Dermis microvascular lymphatic vessel endothelial cell (primary cell): Measurements from ENCODE around the gene PRELID1. TPM values are rescaled to one million over a fixed set of nuclear protein-coding genes. Genes with fewer than 3 reads are reported as not detected.
"Not testable (repeated sequence)": the region's sequence is repeated elsewhere in the genome, so short reads cannot be mapped to it uniquely, and the experiment has no call there.

ENCODE experiments used
- DNase-seq, 2 donors: peaks; one replicate each; pipeline versions ENCODE4 v3.0.0 to v3.0.0-alpha.2; 2010; ENCODE audit warnings: low read depth in 2 of 2
- total RNA-seq: library from RNA; depleted of rRNA; stranded (reverse); fragments of >200 nt; gene quantifications from 2 replicates; pipeline ENCODE4 v1.2.1, GENCODE V29; 2014

PRELID1 gene
- total RNA-seq, 1 donor from 2014 or later = 117 TPM

GRCh38 chr5:177334781-177335700 lies 31.4 kb downstream of the PRELID1 start:
- no peak for DNase-seq

- no peak for DNase-seq
Observed at GRCh38 chr5:177335701-177336065, 32.1 kb downstream of the PRELID1 start.

GRCh38 chr5:177336112-177336511 lies 32.5 kb downstream of the PRELID1 start:
- peak in 1 of 2 donors; percentile 48 for DNase-seq

GRCh38 chr5:177336603-177337494 lies 33.2 kb downstream of the PRELID1 start:
- DNase-seq = no peak

- no peak for DNase-seq
Observed at GRCh38 chr5:177338251-177339106, 34.9 kb downstream of the PRELID1 start.

- DNase-seq = peak in 1 of 2 donors; percentile 45
Observed at GRCh38 chr5:177339107-177339638, 35.6 kb downstream of the PRELID1 start.

GRCh38 chr5:177343000-177343399 lies 39.4 kb downstream of the PRELID1 start:
- not testable (repeated sequence) for DNase-seq

GRCh38 chr5:177343777-177344176 lies 40.2 kb downstream of the PRELID1 start:
- no peak for DNase-seq

GRCh38 chr5:177344891-177345290 lies 41.3 kb downstream of the PRELID1 start:
- DNase-seq = no peak

GRCh38 chr5:177346820-177347219 lies 43.2 kb downstream of the PRELID1 start:
- DNase-seq = no peak

GRCh38 chr5:177347699-177348098 lies 44.1 kb downstream of the PRELID1 start:
- DNase-seq = no peak

GRCh38 chr5:177349362-177349647 lies 45.7 kb downstream of the PRELID1 start:
- no peak for DNase-seq

GRCh38 chr5:177349762-177350161 lies 46.2 kb downstream of the PRELID1 start:
- DNase-seq = no peak

GRCh38 chr5:177350776-177351391 lies 47.3 kb downstream of the PRELID1 start:
- DNase-seq = peak in 1 of 2 donors; percentile 37

GRCh38 chr5:177351392-177352329 lies 48.1 kb downstream of the PRELID1 start, which contains the start of gene LMAN2:
LMAN2 (minus strand) TSS chr5:177351668; CDS start chr5:177351647, 21 bp downstream.
- DNase-seq = peak; percentile 93 to 97

GRCh38 chr5:177353093-177353492 lies 49.5 kb downstream of the PRELID1 start:
- DNase-seq = no peak

GRCh38 chr5:177354256-177354655 lies 50.7 kb downstream of the PRELID1 start:
- no peak for DNase-seq

- no peak for DNase-seq
Observed at GRCh38 chr5:177354711-177355110, 51.1 kb downstream of the PRELID1 start.

GRCh38 chr5:177355162-177355867 lies 51.7 kb downstream of the PRELID1 start:
- no peak for DNase-seq
